Activated CD4-positive, alpha-beta T cell treated with anti-CD3 and anti-CD28 coated beads for 1 hour (primary cell): ENCODE data around the gene EGR2.
A peak's percentile ranks its signal among the peaks of the same experiment; 100 is the strongest.

Experiments used
- DNase-seq: peaks from one replicate; pipeline ENCODE4 v3.0.0-alpha.2; 2020

Gene EGR2

GRCh38 chr10:62816331-62817120 is at the start of gene EGR2:
Gene EGR2 (minus strand): TSS chr10:62816366. CDS start chr10:62816029, 337 bp downstream.
- peak; percentile 94 for DNase-seq

- DNase-seq, result no peak
These were observed 46.3 kb upstream of the EGR2 start for GRCh38 chr10:62862447-62862846.

- DNase-seq, result no peak
These were observed 45.3 kb upstream of the EGR2 start for GRCh38 chr10:62861507-62861906.

- no peak for DNase-seq
These were observed 44.8 kb upstream of the EGR2 start for GRCh38 chr10:62860946-62861345.

GRCh38 chr10:62858364-62858763 is 42.2 kb upstream of the EGR2 start:
- no peak for DNase-seq

- DNase-seq, result no peak
These were observed 39.9 kb upstream of the EGR2 start for GRCh38 chr10:62856021-62856420.

GRCh38 chr10:62853710-62854109 is 37.5 kb upstream of the EGR2 start:
- no peak for DNase-seq

GRCh38 chr10:62852961-62853702 is 37.0 kb upstream of the EGR2 start:
- no peak for DNase-seq

- no peak for DNase-seq
These were observed 35.3 kb upstream of the EGR2 start for GRCh38 chr10:62851442-62851841.

- no peak for DNase-seq
These were observed 34.5 kb upstream of the EGR2 start for GRCh38 chr10:62850646-62851045.

- no peak for DNase-seq
These were observed 31.3 kb upstream of the EGR2 start for GRCh38 chr10:62847433-62847832.

GRCh38 chr10:62844280-62845011 is 28.3 kb upstream of the EGR2 start:
- DNase-seq, result no peak

GRCh38 chr10:62843600-62843999 is 27.4 kb upstream of the EGR2 start:
- no peak for DNase-seq

GRCh38 chr10:62842983-62843382 is 26.8 kb upstream of the EGR2 start:
- no peak for DNase-seq

GRCh38 chr10:62839590-62839989 is 23.4 kb upstream of the EGR2 start:
- DNase-seq, result no peak

- DNase-seq, result no peak
These were observed 15.2 kb upstream of the EGR2 start for GRCh38 chr10:62831346-62831745.

- DNase-seq, result no peak
These were observed 14.5 kb upstream of the EGR2 start for GRCh38 chr10:62830679-62831078.

GRCh38 chr10:62829622-62830021 is 13.5 kb upstream of the EGR2 start:
- DNase-seq, result no peak

GRCh38 chr10:62826273-62826672 is 10.1 kb upstream of the EGR2 start:
- DNase-seq, result no peak

GRCh38 chr10:62820586-62820985 is 4.4 kb upstream of the EGR2 start:
- DNase-seq, result no peak

GRCh38 chr10:62819141-62819920 is 3.2 kb upstream of the EGR2 start:
- no peak for DNase-seq

- DNase-seq, result peak; percentile 44
These were observed 2.4 kb upstream of the EGR2 start for GRCh38 chr10:62818426-62819011.
